GM12873 (cell line): ENCODE data around the gene ZSWIM6.

ENCODE experiments used
- TF ChIP-seq, protein P1 (sequence below): IDR thresholded peaks from 2 replicates; pipeline ENCODE4 v1.5.1; 2012; ENCODE audit warnings: low read depth, mild to moderate bottlenecking, moderate library complexity, low read length, control low read depth; ENCODE audit not compliant: insufficient read depth; ENCODE audit errors: missing control alignments

Gene ZSWIM6

GRCh38 chr5:61496860-61497259, 164.8 kb downstream of the ZSWIM6 start:
- TF ChIP-seq, protein P1, sequence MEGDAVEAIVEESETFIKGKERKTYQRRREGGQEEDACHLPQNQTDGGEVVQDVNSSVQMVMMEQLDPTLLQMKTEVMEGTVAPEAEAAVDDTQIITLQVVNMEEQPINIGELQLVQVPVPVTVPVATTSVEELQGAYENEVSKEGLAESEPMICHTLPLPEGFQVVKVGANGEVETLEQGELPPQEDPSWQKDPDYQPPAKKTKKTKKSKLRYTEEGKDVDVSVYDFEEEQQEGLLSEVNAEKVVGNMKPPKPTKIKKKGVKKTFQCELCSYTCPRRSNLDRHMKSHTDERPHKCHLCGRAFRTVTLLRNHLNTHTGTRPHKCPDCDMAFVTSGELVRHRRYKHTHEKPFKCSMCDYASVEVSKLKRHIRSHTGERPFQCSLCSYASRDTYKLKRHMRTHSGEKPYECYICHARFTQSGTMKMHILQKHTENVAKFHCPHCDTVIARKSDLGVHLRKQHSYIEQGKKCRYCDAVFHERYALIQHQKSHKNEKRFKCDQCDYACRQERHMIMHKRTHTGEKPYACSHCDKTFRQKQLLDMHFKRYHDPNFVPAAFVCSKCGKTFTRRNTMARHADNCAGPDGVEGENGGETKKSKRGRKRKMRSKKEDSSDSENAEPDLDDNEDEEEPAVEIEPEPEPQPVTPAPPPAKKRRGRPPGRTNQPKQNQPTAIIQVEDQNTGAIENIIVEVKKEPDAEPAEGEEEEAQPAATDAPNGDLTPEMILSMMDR, result no peak

- TF ChIP-seq, protein P1, result no peak
Observed at GRCh38 chr5:61498121-61498520, 166.1 kb downstream of the ZSWIM6 start.

DNA sequence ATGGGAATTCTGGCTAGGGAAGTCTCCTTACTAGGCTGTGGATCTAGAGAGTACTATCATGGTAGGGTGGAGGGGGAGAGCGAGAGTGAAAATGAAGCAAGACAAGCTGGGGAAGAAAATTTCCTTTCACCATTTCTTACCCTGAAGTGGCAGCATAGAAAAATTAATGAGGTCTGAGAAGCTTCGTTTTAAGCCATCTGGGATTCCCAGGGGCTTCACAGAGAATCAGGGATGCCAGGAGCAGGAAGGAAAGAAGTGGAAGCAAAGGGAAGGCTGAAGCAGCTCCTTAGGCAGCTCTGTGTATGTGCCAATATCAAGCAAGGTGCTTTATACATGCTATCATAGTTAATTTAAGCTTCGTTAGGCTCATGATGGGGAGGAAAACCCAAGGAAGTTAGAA, 169.9 kb downstream of the ZSWIM6 start:
- TF ChIP-seq, protein P1, result no peak

DNA sequence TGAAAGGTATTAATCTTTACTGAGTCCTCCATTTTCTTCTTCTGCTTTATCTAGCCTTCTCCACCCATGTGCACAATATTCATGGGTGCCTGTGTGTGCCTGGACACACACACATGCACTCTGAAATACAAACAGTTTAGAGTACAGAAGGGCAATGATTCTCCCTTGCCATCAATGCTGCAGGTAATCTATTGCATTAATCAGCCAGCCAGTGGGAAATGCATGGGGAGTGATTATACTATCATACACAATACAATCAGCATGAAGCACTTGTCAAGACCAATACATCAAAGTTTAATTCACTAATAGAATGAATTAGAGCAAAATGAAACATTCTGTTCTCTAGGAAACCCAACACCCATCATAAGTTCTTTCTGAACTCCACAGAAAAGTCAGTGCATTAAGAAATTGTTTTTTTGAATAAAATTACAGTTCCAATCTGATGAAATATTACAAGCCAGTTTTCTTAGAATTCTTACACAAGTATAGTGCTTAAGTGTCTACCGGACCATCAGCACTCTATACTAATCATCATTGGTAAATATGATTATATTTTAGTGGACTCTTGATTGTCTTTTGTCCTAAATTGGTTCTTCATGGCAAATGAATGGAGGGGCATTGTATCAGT, 172.2 kb downstream of the ZSWIM6 start:
- TF ChIP-seq, protein P1, result no peak

DNA sequence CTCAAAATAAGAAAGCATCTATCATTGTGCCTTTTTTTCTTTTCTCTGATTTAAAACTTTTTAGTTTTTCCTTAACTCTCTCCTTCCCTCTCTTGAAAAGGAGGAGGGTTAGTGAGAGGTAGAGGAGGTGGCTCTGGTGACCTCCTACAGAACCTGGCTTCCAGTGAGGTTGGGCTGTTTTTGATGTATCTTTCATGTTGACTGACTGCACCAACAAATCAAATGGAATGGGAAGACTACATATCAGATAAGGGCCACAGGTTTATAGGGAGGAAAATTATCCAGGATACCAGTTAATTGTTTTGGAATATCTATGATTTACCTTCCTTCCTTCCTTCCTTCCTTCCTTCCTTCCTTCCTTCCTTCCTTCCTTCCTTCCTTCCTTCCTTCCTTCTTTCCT, 173.2 kb downstream of the ZSWIM6 start:
- TF ChIP-seq, protein P1, result no peak

- TF ChIP-seq, protein P1, result no peak
Observed at GRCh38 chr5:61507232-61507631, 175.2 kb downstream of the ZSWIM6 start.

GRCh38 chr5:61516946-61517345, 184.9 kb downstream of the ZSWIM6 start:
- TF ChIP-seq, protein P1, result no peak
